ENCODE data around the gene OR2A2. TPM values are rescaled to one million over a fixed set of nuclear protein-coding genes. Genes with fewer than 3 reads are reported as not detected.

The OR2A2 gene
- total RNA-seq, 1 donor from 2014 or later = not detected

DNA sequence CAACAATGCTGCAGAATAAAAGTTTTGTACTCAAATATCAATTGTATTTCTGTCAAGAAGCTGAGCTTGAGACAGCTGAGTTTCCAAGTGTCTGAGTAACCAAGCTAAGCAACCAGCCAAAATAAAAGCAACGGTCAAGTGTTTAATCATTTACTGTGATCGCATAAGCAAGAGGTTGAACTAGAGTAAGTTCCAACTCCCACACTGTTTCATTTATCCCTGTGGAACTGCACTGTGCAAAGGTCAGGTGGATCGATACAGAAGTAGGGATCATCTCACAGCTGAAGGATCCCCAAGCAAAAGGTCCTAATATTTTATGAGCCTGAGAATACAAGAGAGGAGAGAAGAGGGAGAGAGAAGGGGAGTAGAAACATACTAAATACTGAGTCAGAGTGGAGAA, 35.0 kb downstream of the OR2A2 start:
- H3K4me3 Mint-ChIP-seq = no peak overlapping the region

GRCh38 chr7:144148224-144148827, 38.9 kb downstream of the OR2A2 start:
- H3K4me3 Mint-ChIP-seq = no peak overlapping the region
- H3K27ac Mint-ChIP-seq = no peak overlapping the region
- ATAC-seq (ENCODE audit: low read depth) = no peak
- no peaks in the 10 kb centered on the region for H3K4me1 Mint-ChIP-seq
- no peaks in the 10 kb centered on the region for H3K36me3 Mint-ChIP-seq (ENCODE audit: low read depth)
- POLR2A ChIA-PET = no interaction called here
- intact Hi-C loops (cut with micrococcal nuclease) = no loop called here
- peaks cover 10% of the 10 kb centered on the region for H3K27me3 Mint-ChIP-seq
- TF ChIP-seq CTCF (IDR thresholded peaks at IDR 0.05) = no peak
- DNase-seq = no peak
- H3K9me3 Mint-ChIP-seq = peaks cover 39% of the 10 kb centered on the region
- CTCF ChIA-PET = no interaction called here

More for the DNA sequence above, 35.0 kb downstream of the OR2A2 start:
- intact Hi-C loops (cut with micrococcal nuclease) = no loop called here
- POLR2A ChIA-PET = no interaction called here
- Mint-ChIP-seq H3K36me3 (ENCODE audit: low read depth) (no peaks in the 10 kb centered on the region), H3K27ac (no peak overlapping the region), H3K4me1 (no peaks in the 10 kb centered on the region), H3K27me3 (peaks cover 4% of the 10 kb centered on the region), H3K9me3 (peaks cover 23% of the 10 kb centered on the region)
- no peak for TF ChIP-seq CTCF (IDR thresholded peaks at IDR 0.05)
- DNase-seq (no peak), ATAC-seq (ENCODE audit: low read depth) (no peak)
- CTCF ChIA-PET = no interaction called here

- Mint-ChIP-seq H3K4me1 (no peaks in the 10 kb centered on the region), H3K27ac (no peak overlapping the region), H3K9me3 (no peaks in the 10 kb centered on the region), H3K4me3 (no peak overlapping the region), H3K36me3 (ENCODE audit: low read depth) (no peaks in the 10 kb centered on the region), H3K27me3 (peaks cover 17% of the 10 kb centered on the region)
- intact Hi-C loops (cut with micrococcal nuclease) = no loop called here
- DNase-seq (no peak), ATAC-seq (ENCODE audit: low read depth) (no peak)
- ChIA-PET CTCF (no interaction called here), POLR2A (no interaction called here)
- no peak for TF ChIP-seq CTCF (IDR thresholded peaks at IDR 0.05)
Observed at GRCh38 chr7:144158861-144159260, 49.5 kb downstream of the OR2A2 start.

Other genes starting within 250 kb of the OR2A2 start
- 12.0 and 13.4 TPM in 2 replicates for gene TCAF1, start 207.4 kb upstream of the OR2A2 start, total RNA-seq
- gene OR2F2, start 174.3 kb upstream of the OR2A2 start, total RNA-seq = not detected in 2 replicates
- not detected in 2 replicates for gene OR2F1, start 154.7 kb upstream of the OR2A2 start, total RNA-seq
- gene OR6B1, start 109.3 kb upstream of the OR2A2 start, total RNA-seq = not detected in 2 replicates
- gene OR2A5, start 60.6 kb upstream of the OR2A2 start, total RNA-seq = not detected in 2 replicates
- gene OR2A25, start 39.8 kb upstream of the OR2A2 start, total RNA-seq = not detected in 2 replicates
- not detected in 2 replicates for gene OR2A12, start 23.3 kb upstream of the OR2A2 start, total RNA-seq
- gene OR2A14, start 13.6 kb downstream of the OR2A2 start, total RNA-seq = not detected in 2 replicates
- gene CTAGE4, start 73.9 kb downstream of the OR2A2 start, total RNA-seq = not detected in 2 replicates
- 3.9 and 4.9 TPM in 2 replicates for gene ARHGEF35, start 86.2 kb downstream of the OR2A2 start, total RNA-seq
- not detected in 2 replicates for gene OR2A42, start 130.0 kb downstream of the OR2A2 start, total RNA-seq
- 1.3 and 1.9 TPM in 2 replicates for gene OR2A7, start 155.2 kb downstream of the OR2A2 start, total RNA-seq
- 0.64 and 1.00 TPM in 2 replicates for gene CTAGE8, start 159.7 kb downstream of the OR2A2 start, total RNA-seq
- 0.05 TPM in 1 of 2 replicates, not detected in the other for gene OR2A1, start 202.8 kb downstream of the OR2A2 start, total RNA-seq
- gene ARHGEF5, start 245.8 kb downstream of the OR2A2 start, total RNA-seq = 6.4 and 7.4 TPM in 2 replicates

All from activated B cell treated with CpG ODN at 0.5 μM for 24 hours (primary cell).